Measurements from ENCODE around the gene PFDN6. TPM values are rescaled to one million over a fixed set of nuclear protein-coding genes. Genes with fewer than 3 reads are reported as not detected.

The PFDN6 gene
- polyA plus RNA-seq, 1 donor (not counting 4 experiments of a cell fraction or from before 2014, with no cell fraction given) = 106 TPM

DNA sequence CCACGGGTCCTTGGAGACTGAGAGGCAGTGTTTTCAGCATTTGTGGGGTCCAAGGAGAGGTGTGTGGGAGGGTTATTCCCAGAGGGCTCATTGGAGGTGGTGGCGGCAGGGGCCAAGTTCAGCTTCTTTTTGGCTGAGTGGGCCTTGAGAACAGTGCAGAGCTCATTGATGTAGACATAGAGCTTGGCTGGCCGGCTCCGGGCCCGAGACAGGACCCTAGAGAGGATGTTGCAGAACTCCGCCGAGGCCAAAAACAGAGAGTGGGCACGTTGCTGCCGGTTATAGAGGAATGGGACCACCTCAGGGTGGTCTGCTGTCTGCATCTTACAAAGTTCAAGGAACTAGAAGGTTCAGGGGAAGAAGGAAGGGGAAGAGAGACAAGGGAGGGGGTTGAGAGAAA, 31.8 kb downstream of the PFDN6 start:
- no peak for FAIRE-seq
- Histone ChIP-seq H3K27ac (ENCODE audit: control insufficient read depth, insufficient read depth, low read length) (peak overlapping the region; percentile 80), H3K4me2 (ENCODE audit: control insufficient read depth, extremely low read depth, insufficient read depth, low read depth, low read length) (peak overlapping the region; percentile 94), H3K9ac (ENCODE audit: control insufficient read depth, extremely low read depth, insufficient read depth, low read length) (peak overlapping the region; percentile 31), H3K36me3 (ENCODE audit: control insufficient read depth in 2 of 2, extremely low read depth in 1 of 2, insufficient read depth in 2 of 2, low read length in 2 of 2) (peaks cover 20 to 27% of the 10 kb centered on the region in 2 experiments), H3K4me3 (ENCODE audit: control insufficient read depth in 2 of 3, extremely low read depth in 1 of 3, insufficient read depth in 2 of 3, low read depth in 1 of 3, low read length in 3 of 3) (peak overlapping the region; percentile 4 to 65 (median 25)), H3K9me1 (ENCODE audit: control insufficient read depth, extremely low read depth, insufficient read depth, low read length) (no peaks in the 10 kb centered on the region), H2AFZ (ENCODE audit: control insufficient read depth, low read length) (no peak overlapping the region), H3K27me3 (ENCODE audit: control insufficient read depth, extremely low read depth, insufficient read depth, low read length) (no peaks in the 10 kb centered on the region), H4K20me1 (ENCODE audit: control insufficient read depth, extremely low read depth, insufficient read depth, low read length) (no peaks in the 10 kb centered on the region), H3K4me1 (ENCODE audit: control insufficient read depth, extremely low read depth, insufficient read depth, low read length) (peaks cover 45% of the 10 kb centered on the region), H3K79me2 (ENCODE audit: control insufficient read depth, insufficient read depth, low read length) (peaks cover 41% of the 10 kb centered on the region), H3K9me3 (ENCODE audit: control insufficient read depth, low read depth, low read length) (no peaks in the 10 kb centered on the region)
- TF ChIP-seq, protein P1, sequence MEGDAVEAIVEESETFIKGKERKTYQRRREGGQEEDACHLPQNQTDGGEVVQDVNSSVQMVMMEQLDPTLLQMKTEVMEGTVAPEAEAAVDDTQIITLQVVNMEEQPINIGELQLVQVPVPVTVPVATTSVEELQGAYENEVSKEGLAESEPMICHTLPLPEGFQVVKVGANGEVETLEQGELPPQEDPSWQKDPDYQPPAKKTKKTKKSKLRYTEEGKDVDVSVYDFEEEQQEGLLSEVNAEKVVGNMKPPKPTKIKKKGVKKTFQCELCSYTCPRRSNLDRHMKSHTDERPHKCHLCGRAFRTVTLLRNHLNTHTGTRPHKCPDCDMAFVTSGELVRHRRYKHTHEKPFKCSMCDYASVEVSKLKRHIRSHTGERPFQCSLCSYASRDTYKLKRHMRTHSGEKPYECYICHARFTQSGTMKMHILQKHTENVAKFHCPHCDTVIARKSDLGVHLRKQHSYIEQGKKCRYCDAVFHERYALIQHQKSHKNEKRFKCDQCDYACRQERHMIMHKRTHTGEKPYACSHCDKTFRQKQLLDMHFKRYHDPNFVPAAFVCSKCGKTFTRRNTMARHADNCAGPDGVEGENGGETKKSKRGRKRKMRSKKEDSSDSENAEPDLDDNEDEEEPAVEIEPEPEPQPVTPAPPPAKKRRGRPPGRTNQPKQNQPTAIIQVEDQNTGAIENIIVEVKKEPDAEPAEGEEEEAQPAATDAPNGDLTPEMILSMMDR (optimal IDR thresholded peaks at IDR 0.05 in 1 of 3, IDR thresholded peaks at IDR 0.05 in 1 of 3, conservative IDR thresholded peaks at IDR 0.05 in 1 of 3; ENCODE audit: extremely low read depth in 1 of 3, insufficient read depth in 2 of 3, low read length in 3 of 3) = no peak
- TF ChIP-seq EZH2 (IDR thresholded peaks at IDR 0.05; ENCODE audit: low read length) = no peak
- dilution Hi-C loops (cut with MboI; ENCODE audit: extremely low pct_ligation_motif_present, low sequenced_read_pairs) = no loop called here
- no peak for DNase-seq (ENCODE audit: low read depth, low spot score)

DNA sequence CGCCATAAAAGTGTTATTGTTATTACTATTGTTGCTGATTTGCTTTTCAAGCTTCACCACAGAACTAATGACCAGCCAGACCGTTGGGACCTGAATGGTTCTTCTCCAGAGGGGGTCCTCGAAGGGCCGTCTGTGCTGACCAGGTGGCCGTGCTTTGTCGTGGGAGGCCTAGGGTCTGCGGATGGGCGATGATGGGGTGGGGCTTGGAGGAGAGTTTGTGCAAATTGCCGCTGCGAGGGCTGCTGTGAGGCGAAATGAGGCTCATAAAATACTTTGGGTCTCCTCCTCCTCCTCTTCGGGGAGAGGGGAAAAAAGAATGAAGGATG, 34.2 kb downstream of the PFDN6 start:
- no peaks in the 10 kb centered on the region for H3K27me3 ChIP-seq (ENCODE audit: control insufficient read depth, extremely low read depth, insufficient read depth, low read length)
- H4K20me1 ChIP-seq (ENCODE audit: control insufficient read depth, extremely low read depth, insufficient read depth, low read length) = no peaks in the 10 kb centered on the region
- dilution Hi-C loops (cut with MboI; ENCODE audit: extremely low pct_ligation_motif_present, low sequenced_read_pairs) = no loop called here
- peak overlapping the region; percentile 51 to 80 (median 65) for H3K4me3 ChIP-seq (ENCODE audit: control insufficient read depth in 2 of 3, extremely low read depth in 1 of 3, insufficient read depth in 2 of 3, low read depth in 1 of 3, low read length in 3 of 3)
- H3K36me3 ChIP-seq (ENCODE audit: control insufficient read depth in 2 of 2, extremely low read depth in 1 of 2, insufficient read depth in 2 of 2, low read length in 2 of 2) = peaks cover 15 to 23% of the 10 kb centered on the region in 2 experiments
- H3K4me1 ChIP-seq (ENCODE audit: control insufficient read depth, extremely low read depth, insufficient read depth, low read length) = peaks cover 39% of the 10 kb centered on the region
- H2AFZ ChIP-seq (ENCODE audit: control insufficient read depth, low read length) = peak overlapping the region; percentile 78
- peaks cover 38% of the 10 kb centered on the region for H3K79me2 ChIP-seq (ENCODE audit: control insufficient read depth, insufficient read depth, low read length)
- DNase-seq (ENCODE audit: low read depth, low spot score) = no peak
- no peaks in the 10 kb centered on the region for H3K9me3 ChIP-seq (ENCODE audit: control insufficient read depth, low read depth, low read length)
- TF ChIP-seq EZH2 (IDR thresholded peaks at IDR 0.05; ENCODE audit: low read length) = no peak
- TF ChIP-seq, protein P1 (optimal IDR thresholded peaks at IDR 0.05 in 1 of 3, IDR thresholded peaks at IDR 0.05 in 1 of 3, conservative IDR thresholded peaks at IDR 0.05 in 1 of 3; ENCODE audit: extremely low read depth in 1 of 3, insufficient read depth in 2 of 3, low read length in 3 of 3) = no peak
- H3K27ac ChIP-seq (ENCODE audit: control insufficient read depth, insufficient read depth, low read length) = peak overlapping the region; percentile 22
- peak overlapping the region; percentile 85 for H3K4me2 ChIP-seq (ENCODE audit: control insufficient read depth, extremely low read depth, insufficient read depth, low read depth, low read length)
- H3K9me1 ChIP-seq (ENCODE audit: control insufficient read depth, extremely low read depth, insufficient read depth, low read length) = no peaks in the 10 kb centered on the region
- FAIRE-seq = no peak
- peak overlapping the region; percentile 91 for H3K9ac ChIP-seq (ENCODE audit: control insufficient read depth, extremely low read depth, insufficient read depth, low read length)
